Subcutaneous abdominal adipose tissue (tissue), 5 donors: ENCODE results near the gene SLC7A11.
"Not testable (repeated sequence)": the region's sequence is repeated elsewhere in the genome, so short reads cannot be mapped to it uniquely, and the experiment has no call there.

ENCODE experiments used
- H3K27ac ChIP-seq: one replicate; pipeline ENCODE4 v1.7.0; 2013; ENCODE audit warnings: low read depth, mild to moderate bottlenecking, inconsistent platforms, low read length, moderate library complexity
- H3K27me3 ChIP-seq, 5 donors: one replicate each; pipeline ENCODE4 v1.7.0; 2013; ENCODE audit warnings: low read length in 5 of 5, inconsistent platforms in 1 of 5; ENCODE audit not compliant: control insufficient read depth in 5 of 5, insufficient read depth in 4 of 5
- H3K36me3 ChIP-seq, 5 donors: one replicate each; pipeline ENCODE4 v1.7.0; 2013; ENCODE audit warnings: low read length in 5 of 5; ENCODE audit not compliant: control insufficient read depth in 5 of 5, insufficient read depth in 5 of 5
- H3K4me1 ChIP-seq, 5 donors: one replicate each; pipeline ENCODE4 v1.7.0; 2013; ENCODE audit warnings: low read length in 5 of 5, mild to moderate bottlenecking in 3 of 5, moderate library complexity in 1 of 5; ENCODE audit not compliant: control insufficient read depth in 5 of 5, insufficient read depth in 5 of 5
- H3K4me3 ChIP-seq, 5 donors: one replicate each; pipeline ENCODE4 v1.7.0; 2013; ENCODE audit warnings: low read length in 5 of 5, low read depth in 1 of 5
- H3K9ac ChIP-seq, 5 donors: one replicate each; pipeline ENCODE4 v1.7.0; 2013; ENCODE audit warnings: low read length in 5 of 5, mild to moderate bottlenecking in 4 of 5, moderate library complexity in 3 of 5
- H3K9me3 ChIP-seq, 5 donors: one replicate each; pipeline ENCODE4 v1.7.0; 2013; ENCODE audit warnings: low read length in 5 of 5; ENCODE audit not compliant: control insufficient read depth in 5 of 5
- donor health status: healthy.
- donor health status: healthy.
- donor health status: healthy.
- donor health status: healthy.
- donor health status: healthy.

The SLC7A11 gene

GRCh38 chr4:138218976-138219375, 23.2 kb downstream of the SLC7A11 start:
- Histone ChIP-seq H3K27me3 (no peaks in the 10 kb centered on the region), H3K36me3 (no peaks in the 10 kb centered on the region), H3K4me1 (peaks cover 0 to 8% (median 4%) of the 10 kb centered on the region in 5 donors), H3K27ac (no peak overlapping the region), H3K4me3 (no peak overlapping the region), H3K9me3 (no peaks in the 10 kb centered on the region), H3K9ac (no peak overlapping the region)

- Histone ChIP-seq H3K9me3 (no peaks in the 10 kb centered on the region), H3K36me3 (no peaks in the 10 kb centered on the region), H3K4me3 (no peak overlapping the region), H3K27me3 (no peaks in the 10 kb centered on the region), H3K9ac (no peak overlapping the region), H3K4me1 (peaks cover 0 to 5% (median 4%) of the 10 kb centered on the region in 5 donors), H3K27ac (no peak overlapping the region)
These were observed 24.6 kb downstream of the SLC7A11 start for GRCh38 chr4:138217567-138217966.

GRCh38 chr4:138216272-138216867, 25.8 kb downstream of the SLC7A11 start:
- Histone ChIP-seq H3K27me3 (no peaks in the 10 kb centered on the region), H3K36me3 (no peaks in the 10 kb centered on the region), H3K4me3 (no peak overlapping the region), H3K9ac (no peak overlapping the region), H3K9me3 (no peaks in the 10 kb centered on the region), H3K4me1 (no peaks in the 10 kb centered on the region), H3K27ac (no peak overlapping the region)

- not testable (repeated sequence) for H3K27ac ChIP-seq, H3K36me3 ChIP-seq, H3K4me1 ChIP-seq, H3K27me3 ChIP-seq, H3K9ac ChIP-seq, H3K4me3 ChIP-seq, H3K9me3 ChIP-seq
These were observed 31.6 kb downstream of the SLC7A11 start for GRCh38 chr4:138210576-138210975.

GRCh38 chr4:138209094-138209493, 33.1 kb downstream of the SLC7A11 start:
- Histone ChIP-seq H3K36me3 (no peaks in the 10 kb centered on the region), H3K27ac (no peak overlapping the region), H3K27me3 (no peaks in the 10 kb centered on the region), H3K9ac (no peak overlapping the region), H3K4me1 (no peaks in the 10 kb centered on the region), H3K9me3 (no peaks in the 10 kb centered on the region), H3K4me3 (no peak overlapping the region)

- Histone ChIP-seq H3K9ac (no peak overlapping the region), H3K27me3 (no peaks in the 10 kb centered on the region), H3K4me3 (no peak overlapping the region), H3K9me3 (no peaks in the 10 kb centered on the region), H3K36me3 (no peaks in the 10 kb centered on the region), H3K4me1 (no peaks in the 10 kb centered on the region), H3K27ac (no peak overlapping the region)
These were observed 36.5 kb downstream of the SLC7A11 start for GRCh38 chr4:138205531-138206233.

- Histone ChIP-seq H3K4me3 (no peak overlapping the region), H3K27me3 (no peaks in the 10 kb centered on the region), H3K9ac (no peak overlapping the region), H3K9me3 (no peaks in the 10 kb centered on the region), H3K27ac (no peak overlapping the region), H3K36me3 (no peaks in the 10 kb centered on the region), H3K4me1 (no peaks in the 10 kb centered on the region)
These were observed 37.6 kb downstream of the SLC7A11 start for GRCh38 chr4:138204507-138204906.

- H3K9me3 ChIP-seq, result no peaks in the 10 kb centered on the region
- H3K27ac ChIP-seq, result no peak overlapping the region
- H3K4me1 ChIP-seq, result peaks cover 0 to 2% (median 0%) of the 10 kb centered on the region in 5 donors
- no peaks in the 10 kb centered on the region for H3K27me3 ChIP-seq
- H3K4me3 ChIP-seq, result no peak overlapping the region
- no peaks in the 10 kb centered on the region for H3K36me3 ChIP-seq
- H3K9ac ChIP-seq, result no peak overlapping the region
These were observed 39.5 kb downstream of the SLC7A11 start for GRCh38 chr4:138202686-138203085.

- H3K9me3 ChIP-seq, result no peaks in the 10 kb centered on the region
- no peak overlapping the region for H3K27ac ChIP-seq
- no peak overlapping the region for H3K4me3 ChIP-seq
- peaks cover 0 to 2% (median 0%) of the 10 kb centered on the region in 5 donors for H3K4me1 ChIP-seq
- H3K27me3 ChIP-seq, result no peaks in the 10 kb centered on the region
- H3K36me3 ChIP-seq, result no peaks in the 10 kb centered on the region
- H3K9ac ChIP-seq, result no peak overlapping the region
These were observed 41.9 kb downstream of the SLC7A11 start for GRCh38 chr4:138200236-138200590.

GRCh38 chr4:138199568-138200235, 42.4 kb downstream of the SLC7A11 start:
- peaks cover 0 to 2% (median 0%) of the 10 kb centered on the region in 5 donors for H3K4me1 ChIP-seq
- no peaks in the 10 kb centered on the region for H3K36me3 ChIP-seq
- H3K4me3 ChIP-seq, result no peak overlapping the region
- no peak overlapping the region for H3K9ac ChIP-seq
- no peaks in the 10 kb centered on the region for H3K27me3 ChIP-seq
- no peaks in the 10 kb centered on the region for H3K9me3 ChIP-seq
- H3K27ac ChIP-seq, result no peak overlapping the region
